Measurements from ENCODE around the gene ZFHX3. TPM values are rescaled to one million over a fixed set of nuclear protein-coding genes. Genes with fewer than 3 reads are reported as not detected.

Gene ZFHX3
- total RNA-seq, 1 donor from 2014 or later: 40.1 TPM

DNA sequence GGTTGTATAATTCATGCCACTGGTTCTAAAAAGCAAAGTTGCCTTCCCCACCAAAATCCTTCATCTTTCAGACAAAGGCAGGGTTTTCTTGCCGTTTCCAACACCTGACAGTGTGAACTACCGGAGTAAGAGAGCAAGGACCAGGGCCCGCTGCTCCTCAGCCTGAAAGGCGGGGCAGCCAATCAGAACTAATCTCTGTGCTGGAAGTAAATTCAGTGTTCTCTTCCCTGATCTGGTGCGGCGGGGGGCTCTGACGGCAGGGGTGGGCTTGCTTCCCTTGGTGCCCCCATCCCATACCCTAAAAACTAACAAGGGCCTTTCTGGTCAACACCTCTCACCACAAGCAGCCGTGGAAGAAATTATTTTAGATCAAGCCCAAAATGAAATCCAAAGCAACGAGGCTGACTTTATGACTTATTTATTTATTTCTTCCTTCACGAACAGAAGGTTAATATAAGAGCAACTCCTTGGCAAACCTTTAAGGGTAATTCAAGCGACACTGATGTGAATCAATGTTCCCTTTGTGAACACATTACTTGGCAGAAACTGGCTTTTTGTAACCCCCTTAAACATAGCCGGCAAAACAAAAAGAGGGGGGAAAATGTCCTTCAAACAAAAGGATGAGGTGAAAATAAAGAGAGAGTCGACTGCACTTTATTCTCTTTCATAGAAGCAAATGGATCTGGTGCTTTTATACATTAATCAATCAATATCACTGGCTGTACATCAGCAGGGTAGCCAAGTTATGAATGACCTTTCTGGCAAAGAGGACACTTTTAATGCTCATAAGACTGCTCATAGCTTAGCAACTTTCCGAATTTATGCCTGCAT lies 189.9 kb downstream of the ZFHX3 start:
- Mint-ChIP-seq H3K36me3 (ENCODE audit: low read depth) (peaks cover 3% of the 10 kb centered on the region), H3K27ac (ENCODE audit: unreplicated experiment) (peak overlapping the region; percentile 20), H3K4me1 (peaks cover 60% of the 10 kb centered on the region), H3K27me3 (ENCODE audit: low read depth) (no peaks in the 10 kb centered on the region), H3K9me3 (no peaks in the 10 kb centered on the region), H3K4me3 (peak overlapping the region; percentile 68)
- TF ChIP-seq, protein P1, sequence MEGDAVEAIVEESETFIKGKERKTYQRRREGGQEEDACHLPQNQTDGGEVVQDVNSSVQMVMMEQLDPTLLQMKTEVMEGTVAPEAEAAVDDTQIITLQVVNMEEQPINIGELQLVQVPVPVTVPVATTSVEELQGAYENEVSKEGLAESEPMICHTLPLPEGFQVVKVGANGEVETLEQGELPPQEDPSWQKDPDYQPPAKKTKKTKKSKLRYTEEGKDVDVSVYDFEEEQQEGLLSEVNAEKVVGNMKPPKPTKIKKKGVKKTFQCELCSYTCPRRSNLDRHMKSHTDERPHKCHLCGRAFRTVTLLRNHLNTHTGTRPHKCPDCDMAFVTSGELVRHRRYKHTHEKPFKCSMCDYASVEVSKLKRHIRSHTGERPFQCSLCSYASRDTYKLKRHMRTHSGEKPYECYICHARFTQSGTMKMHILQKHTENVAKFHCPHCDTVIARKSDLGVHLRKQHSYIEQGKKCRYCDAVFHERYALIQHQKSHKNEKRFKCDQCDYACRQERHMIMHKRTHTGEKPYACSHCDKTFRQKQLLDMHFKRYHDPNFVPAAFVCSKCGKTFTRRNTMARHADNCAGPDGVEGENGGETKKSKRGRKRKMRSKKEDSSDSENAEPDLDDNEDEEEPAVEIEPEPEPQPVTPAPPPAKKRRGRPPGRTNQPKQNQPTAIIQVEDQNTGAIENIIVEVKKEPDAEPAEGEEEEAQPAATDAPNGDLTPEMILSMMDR (conservative IDR thresholded peaks at IDR 0.05): no peak
- no peak for DNase-seq (ENCODE audit: low read depth, low spot score)

DNA sequence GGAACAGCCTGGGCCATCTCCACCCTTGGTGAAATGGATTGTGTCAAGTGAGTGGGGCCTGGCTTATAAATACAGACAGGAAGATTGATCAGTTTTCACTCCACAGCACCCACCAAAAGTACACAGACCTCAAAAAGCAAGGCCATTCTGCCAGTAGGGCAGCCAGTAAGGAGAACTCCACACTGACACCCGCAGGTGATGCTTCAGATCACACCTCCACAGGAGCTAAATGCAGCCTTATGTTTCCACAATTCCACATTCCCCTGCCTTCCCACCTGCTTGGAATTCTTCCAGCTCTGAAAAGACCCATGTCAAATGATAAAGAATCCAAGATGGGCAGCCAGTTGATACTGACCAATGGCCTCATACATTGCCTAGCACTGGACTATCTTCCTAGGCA lies 191.1 kb downstream of the ZFHX3 start:
- H3K4me1 Mint-ChIP-seq: peaks cover 56% of the 10 kb centered on the region
- DNase-seq (ENCODE audit: low read depth, low spot score): no peak
- TF ChIP-seq, protein P1 (conservative IDR thresholded peaks at IDR 0.05): peak; percentile 43
- H3K9me3 Mint-ChIP-seq: no peaks in the 10 kb centered on the region
- peak overlapping the region; percentile 46 for H3K27ac Mint-ChIP-seq (ENCODE audit: unreplicated experiment)
- peak overlapping the region; percentile 25 for H3K4me3 Mint-ChIP-seq
- H3K27me3 Mint-ChIP-seq (ENCODE audit: low read depth): no peaks in the 10 kb centered on the region
- no peaks in the 10 kb centered on the region for H3K36me3 Mint-ChIP-seq (ENCODE audit: low read depth)

DNA sequence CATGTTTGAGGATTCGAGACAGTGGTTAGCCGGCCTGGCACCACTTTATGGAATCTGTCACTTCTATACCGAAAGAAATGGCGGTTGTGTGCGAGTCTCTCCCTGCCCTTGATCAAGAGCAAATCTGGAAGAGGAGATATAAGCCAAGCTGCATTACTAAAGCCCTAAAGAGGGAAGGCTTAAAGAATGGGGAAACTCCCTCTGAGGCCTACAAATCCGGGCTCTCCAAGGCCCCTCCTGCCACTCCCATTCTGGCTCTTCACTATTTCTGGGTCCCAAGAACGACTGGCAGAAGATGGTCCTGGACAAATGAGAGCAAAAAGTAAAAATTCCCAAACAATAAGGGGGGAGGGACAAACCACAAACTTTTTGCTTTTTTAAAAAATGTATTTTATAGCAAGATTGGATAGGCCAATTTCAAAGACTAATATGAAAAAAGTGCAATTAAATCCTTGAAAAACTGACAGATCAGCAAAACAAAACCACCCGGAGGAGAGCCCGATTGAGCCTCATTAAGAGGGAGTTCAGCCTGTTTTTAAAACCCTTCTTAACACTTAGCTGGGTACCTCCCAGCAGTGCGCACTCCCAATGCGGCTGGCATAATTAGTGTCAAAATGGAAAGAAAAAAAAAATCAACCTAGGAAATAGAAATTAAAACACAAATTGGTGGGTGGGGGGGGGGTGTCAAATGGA lies 193.5 kb downstream of the ZFHX3 start:
- Mint-ChIP-seq H3K4me1 (peaks cover 50% of the 10 kb centered on the region), H3K9me3 (no peaks in the 10 kb centered on the region)

DNA sequence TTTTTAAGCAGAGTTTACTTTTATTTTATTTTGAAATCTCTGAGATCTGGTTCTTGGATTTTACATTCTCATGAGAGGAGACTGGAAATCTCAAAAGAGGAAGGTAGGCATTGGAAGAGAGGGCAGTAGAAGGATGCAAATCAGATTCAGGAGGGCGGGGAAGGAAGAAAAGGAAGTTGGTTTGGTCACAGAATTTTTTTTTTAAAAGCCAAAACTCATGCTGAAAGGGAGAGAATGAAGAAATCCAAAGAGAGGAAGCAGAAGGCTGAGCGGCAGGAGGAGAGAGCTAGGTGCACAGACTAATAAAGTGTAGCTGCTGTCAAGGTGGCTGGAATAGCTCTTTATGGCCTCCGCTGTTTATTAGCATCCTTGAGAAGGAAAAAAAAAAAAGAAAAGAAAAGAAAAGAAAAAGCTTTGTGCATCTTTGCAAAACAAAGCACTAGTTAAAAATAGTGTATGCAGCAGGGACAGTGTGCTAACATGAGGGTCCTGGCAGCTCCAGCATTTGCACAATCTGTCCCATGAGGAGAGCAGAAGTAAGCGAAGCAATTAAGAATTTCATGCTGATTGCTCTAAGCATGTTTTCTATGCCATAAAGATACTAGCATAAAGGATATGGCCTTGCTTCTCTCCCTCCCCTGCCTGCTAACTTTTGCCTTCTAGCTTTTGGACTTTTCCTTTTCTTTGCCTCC lies 194.2 kb downstream of the ZFHX3 start:
- DNase-seq (ENCODE audit: low read depth, low spot score): no peak
- H3K9me3 Mint-ChIP-seq: no peaks in the 10 kb centered on the region
- TF ChIP-seq, protein P1 (conservative IDR thresholded peaks at IDR 0.05): no peak
- peaks cover 4% of the 10 kb centered on the region for H3K36me3 Mint-ChIP-seq (ENCODE audit: low read depth)
- H3K27me3 Mint-ChIP-seq (ENCODE audit: low read depth): no peaks in the 10 kb centered on the region
- H3K4me3 Mint-ChIP-seq: no peak overlapping the region
- H3K27ac Mint-ChIP-seq (ENCODE audit: unreplicated experiment): peak overlapping the region; percentile 21
- H3K4me1 Mint-ChIP-seq: peaks cover 50% of the 10 kb centered on the region

More for the DNA sequence above, 193.5 kb downstream of the ZFHX3 start:
- no peak for DNase-seq (ENCODE audit: low read depth, low spot score)
- H3K27me3 Mint-ChIP-seq (ENCODE audit: low read depth): no peaks in the 10 kb centered on the region
- H3K36me3 Mint-ChIP-seq (ENCODE audit: low read depth): peaks cover 4% of the 10 kb centered on the region
- no peak overlapping the region for H3K4me3 Mint-ChIP-seq
- TF ChIP-seq, protein P1 (conservative IDR thresholded peaks at IDR 0.05): no peak
- peak overlapping the region; percentile 21 for H3K27ac Mint-ChIP-seq (ENCODE audit: unreplicated experiment)

DNA sequence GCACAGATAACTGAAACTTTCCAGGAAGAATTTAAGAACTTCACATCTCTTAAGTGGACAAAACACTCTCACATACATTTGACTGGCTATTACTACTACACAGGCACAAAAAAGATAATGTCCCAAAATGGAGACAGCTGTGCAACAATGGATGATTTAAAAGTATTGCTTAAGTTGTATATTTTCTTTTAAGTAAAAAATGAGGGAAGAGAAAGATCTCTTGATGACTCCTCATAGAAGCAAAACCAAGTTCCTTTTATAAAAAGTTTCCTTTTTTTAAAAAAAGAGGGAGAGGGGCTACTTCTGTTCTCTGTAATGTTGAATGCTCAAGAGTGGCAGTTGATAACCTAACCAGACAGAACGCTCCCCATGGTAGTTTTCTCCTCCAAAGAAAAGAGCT lies 195.5 kb downstream of the ZFHX3 start:
- Mint-ChIP-seq H3K36me3 (ENCODE audit: low read depth) (peaks cover 4% of the 10 kb centered on the region), H3K4me3 (no peak overlapping the region), H3K27me3 (ENCODE audit: low read depth) (no peaks in the 10 kb centered on the region), H3K4me1 (peaks cover 48% of the 10 kb centered on the region), H3K9me3 (no peaks in the 10 kb centered on the region), H3K27ac (ENCODE audit: unreplicated experiment) (no peak overlapping the region)
- TF ChIP-seq, protein P1 (conservative IDR thresholded peaks at IDR 0.05): no peak
- DNase-seq (ENCODE audit: low read depth, low spot score): no peak
